Nephron progenitor cell (in vitro differentiated cells): ENCODE data around the gene PIK3R1.

Experiments
- DNase-seq: peaks from one replicate; pipeline ENCODE4 v3.0.0; 2021
- H3K27ac Mint-ChIP-seq: 2 replicates; pipeline ENCODE4 v1.8.0; 2021; ENCODE audit warnings: mild to moderate bottlenecking, moderate library complexity, mixed read lengths
- H3K27me3 Mint-ChIP-seq: 2 replicates; pipeline ENCODE4 v1.8.0; 2021; ENCODE audit warnings: mild to moderate bottlenecking, low read depth, mixed read lengths; ENCODE audit not compliant: poor library complexity
- H3K36me3 Mint-ChIP-seq: 2 replicates; pipeline ENCODE4 v1.8.0; 2021; ENCODE audit warnings: low read depth, mixed read lengths
- H3K4me1 Mint-ChIP-seq: 2 replicates; pipeline ENCODE4 v1.8.0; 2021; ENCODE audit warnings: mixed read lengths
- H3K4me3 Mint-ChIP-seq: 2 replicates; pipeline ENCODE4 v1.8.0; 2021; ENCODE audit warnings: mild to moderate bottlenecking, moderate library complexity, mixed read lengths
- H3K9me3 Mint-ChIP-seq: 2 replicates; pipeline ENCODE4 v1.8.0; 2021; ENCODE audit warnings: mild to moderate bottlenecking, moderate library complexity, mixed read lengths
- TF ChIP-seq, protein P1 (sequence below): fragments of 200-600 bp; sonication (generic); IDR thresholded peaks from 2 replicates; pipeline ENCODE4 v1.5.0; 2021; ENCODE audit warnings: antibody characterized with exemption

PIK3R1 gene

DNA sequence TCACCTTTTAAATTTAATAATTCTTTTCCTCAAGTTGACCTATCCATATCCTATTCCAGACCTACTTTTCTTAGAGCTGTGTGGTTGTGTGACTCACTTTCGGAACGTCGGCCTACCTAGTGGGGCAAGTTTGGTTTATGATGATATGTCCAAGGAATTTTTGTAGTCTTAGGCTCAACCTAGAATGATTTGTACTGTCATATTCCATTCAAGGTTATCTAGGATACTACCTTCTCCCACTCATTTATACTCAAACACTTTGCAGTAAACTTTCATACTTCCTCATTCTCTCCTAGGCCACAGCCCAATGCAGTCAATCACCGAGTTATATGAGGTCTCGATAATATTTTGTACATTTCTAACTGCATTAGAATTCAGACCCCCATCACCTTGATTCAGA, 61.9 kb downstream of the PIK3R1 start:
- H3K27me3 Mint-ChIP-seq = no peaks in the 10 kb centered on the region
- TF ChIP-seq, protein P1, sequence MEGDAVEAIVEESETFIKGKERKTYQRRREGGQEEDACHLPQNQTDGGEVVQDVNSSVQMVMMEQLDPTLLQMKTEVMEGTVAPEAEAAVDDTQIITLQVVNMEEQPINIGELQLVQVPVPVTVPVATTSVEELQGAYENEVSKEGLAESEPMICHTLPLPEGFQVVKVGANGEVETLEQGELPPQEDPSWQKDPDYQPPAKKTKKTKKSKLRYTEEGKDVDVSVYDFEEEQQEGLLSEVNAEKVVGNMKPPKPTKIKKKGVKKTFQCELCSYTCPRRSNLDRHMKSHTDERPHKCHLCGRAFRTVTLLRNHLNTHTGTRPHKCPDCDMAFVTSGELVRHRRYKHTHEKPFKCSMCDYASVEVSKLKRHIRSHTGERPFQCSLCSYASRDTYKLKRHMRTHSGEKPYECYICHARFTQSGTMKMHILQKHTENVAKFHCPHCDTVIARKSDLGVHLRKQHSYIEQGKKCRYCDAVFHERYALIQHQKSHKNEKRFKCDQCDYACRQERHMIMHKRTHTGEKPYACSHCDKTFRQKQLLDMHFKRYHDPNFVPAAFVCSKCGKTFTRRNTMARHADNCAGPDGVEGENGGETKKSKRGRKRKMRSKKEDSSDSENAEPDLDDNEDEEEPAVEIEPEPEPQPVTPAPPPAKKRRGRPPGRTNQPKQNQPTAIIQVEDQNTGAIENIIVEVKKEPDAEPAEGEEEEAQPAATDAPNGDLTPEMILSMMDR = no peak
- H3K27ac Mint-ChIP-seq = no peak overlapping the region
- no peak for DNase-seq
- H3K4me3 Mint-ChIP-seq = no peak overlapping the region
- H3K9me3 Mint-ChIP-seq = no peaks in the 10 kb centered on the region
- peaks cover 83% of the 10 kb centered on the region for H3K36me3 Mint-ChIP-seq
- H3K4me1 Mint-ChIP-seq = peaks cover 24% of the 10 kb centered on the region

DNA sequence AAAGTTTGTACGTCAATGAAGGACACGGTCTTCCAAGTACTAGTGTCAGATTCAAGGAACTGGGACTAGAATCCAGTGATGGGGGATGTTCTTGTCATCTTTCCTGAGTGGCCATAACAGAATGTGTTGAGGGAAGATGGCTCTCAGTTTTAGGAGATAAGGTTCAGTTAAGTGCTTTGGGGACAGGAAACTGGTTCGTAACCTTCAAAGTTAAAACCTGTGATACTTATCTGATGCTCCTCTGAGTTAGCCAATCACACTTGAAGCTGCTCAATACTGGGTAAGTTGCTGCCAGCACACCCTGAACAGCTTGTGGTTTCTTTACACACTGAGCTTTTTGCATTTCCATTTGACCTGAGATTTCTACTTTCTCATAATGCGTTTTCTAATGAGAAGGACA, 64.4 kb downstream of the PIK3R1 start:
- H3K27me3 Mint-ChIP-seq = no peaks in the 10 kb centered on the region
- H3K27ac Mint-ChIP-seq = no peak overlapping the region
- no peak for DNase-seq
- no peaks in the 10 kb centered on the region for H3K9me3 Mint-ChIP-seq
- peaks cover 71% of the 10 kb centered on the region for H3K36me3 Mint-ChIP-seq
- no peak overlapping the region for H3K4me3 Mint-ChIP-seq
- H3K4me1 Mint-ChIP-seq = peaks cover 6% of the 10 kb centered on the region
- TF ChIP-seq, protein P1 = no peak

DNA sequence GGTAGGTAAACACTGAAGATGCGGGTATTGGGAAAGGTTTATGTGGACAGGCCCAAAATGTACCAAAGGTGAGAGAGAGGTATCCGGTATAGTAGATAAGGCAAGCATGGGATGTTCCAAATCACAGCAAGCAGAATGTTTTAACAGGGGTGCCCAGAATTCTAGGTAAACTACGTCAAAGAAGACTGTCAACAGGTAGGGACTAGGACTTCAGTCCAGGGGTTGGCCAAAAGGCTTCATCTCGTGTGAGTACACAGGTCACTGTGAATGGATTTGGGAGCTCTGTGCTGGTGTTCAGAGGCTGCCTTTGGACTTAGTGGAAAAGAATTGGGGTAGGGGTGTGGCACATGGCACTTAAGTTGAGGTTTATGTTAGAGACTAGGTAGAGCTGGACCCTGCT, 66.4 kb downstream of the PIK3R1 start:
- Mint-ChIP-seq H3K36me3 (peaks cover 54% of the 10 kb centered on the region), H3K4me1 (peaks cover 22% of the 10 kb centered on the region), H3K9me3 (no peaks in the 10 kb centered on the region), H3K4me3 (no peak overlapping the region), H3K27me3 (no peaks in the 10 kb centered on the region), H3K27ac (peak overlapping the region; percentile 40)
- DNase-seq = no peak
- TF ChIP-seq, protein P1 = no peak

DNA sequence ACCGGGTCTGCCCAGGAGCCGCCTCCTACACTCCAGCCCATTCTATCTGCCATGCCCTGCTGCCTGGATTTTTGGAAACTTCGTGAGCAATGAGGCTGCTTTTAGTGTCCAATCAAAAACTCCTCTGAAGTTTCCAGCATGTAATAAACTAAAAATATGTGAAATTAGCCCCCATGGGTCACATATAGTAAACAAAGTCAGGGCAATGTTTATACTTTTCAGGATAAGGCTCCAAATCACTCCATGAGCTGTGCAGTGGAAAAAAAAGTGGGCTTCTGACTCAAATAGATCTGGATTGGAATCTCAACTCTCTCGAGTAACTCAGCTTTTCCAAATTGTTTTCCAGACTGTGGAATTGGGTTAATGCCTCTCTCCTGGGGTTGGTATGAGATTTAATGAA, 68.2 kb downstream of the PIK3R1 start:
- TF ChIP-seq, protein P1 = no peak
- Mint-ChIP-seq H3K9me3 (no peaks in the 10 kb centered on the region), H3K27ac (no peak overlapping the region), H3K27me3 (no peaks in the 10 kb centered on the region), H3K36me3 (peaks cover 40% of the 10 kb centered on the region), H3K4me3 (no peak overlapping the region), H3K4me1 (peaks cover 38% of the 10 kb centered on the region)
- DNase-seq = no peak

DNA sequence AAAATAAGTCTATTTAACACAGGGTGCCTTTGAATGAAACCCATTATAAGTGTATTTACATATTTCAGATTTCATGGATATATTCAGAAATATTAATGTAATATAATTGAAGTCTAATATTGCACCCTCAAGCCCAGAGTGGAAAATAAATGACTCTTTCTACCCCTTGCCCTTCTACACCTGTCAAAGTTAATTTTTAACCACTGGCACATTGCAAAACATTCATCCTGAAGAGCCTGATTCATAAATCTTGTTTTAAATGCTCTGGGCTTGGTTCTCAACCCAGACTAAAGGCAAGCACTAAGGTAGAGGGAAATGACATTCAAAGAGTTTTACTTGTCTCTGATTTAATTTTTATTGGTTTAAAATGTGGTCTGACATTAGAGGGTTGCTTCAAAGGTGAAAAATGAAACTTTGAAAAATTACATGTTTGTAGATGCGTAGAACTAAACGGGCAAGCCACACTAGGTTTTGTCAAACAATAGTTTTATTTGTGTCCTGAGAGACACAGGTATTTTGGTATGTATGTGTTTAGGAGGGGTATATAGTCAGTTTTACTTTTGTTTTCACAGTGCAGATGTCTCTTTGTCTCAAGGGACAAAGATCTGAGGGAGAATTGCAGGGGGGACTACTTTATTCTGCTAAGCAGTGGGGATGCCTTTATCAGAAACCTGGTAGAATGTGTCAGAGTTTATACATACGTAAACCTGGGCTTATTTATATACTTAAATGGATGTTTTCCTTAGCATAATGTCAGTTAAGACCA, 69.7 kb downstream of the PIK3R1 start:
- no peak for DNase-seq
- H3K27ac Mint-ChIP-seq = peak overlapping the region; percentile 60
- TF ChIP-seq, protein P1 = no peak
- H3K4me3 Mint-ChIP-seq = no peak overlapping the region
- no peaks in the 10 kb centered on the region for H3K27me3 Mint-ChIP-seq
- H3K9me3 Mint-ChIP-seq = no peaks in the 10 kb centered on the region
- peaks cover 53% of the 10 kb centered on the region for H3K4me1 Mint-ChIP-seq
- peaks cover 26% of the 10 kb centered on the region for H3K36me3 Mint-ChIP-seq
